WI38 (cell line): ENCODE measurements around the gene PSMD14.

Experiments used
- H3K4me3 ChIP-seq: 2 replicates; pipeline ENCODE4 v1.5.1; 2011; ENCODE audit warnings: low read depth, mild to moderate bottlenecking, control low read depth, low read length
- CTCF ChIP-seq: IDR thresholded peaks from 2 replicates; pipeline ENCODE4 v1.5.1; 2012; ENCODE audit warnings: low read depth, mild to moderate bottlenecking, control low read depth, low read length

The PSMD14 gene

GRCh38 chr2:161445097-161445496 lies 136.9 kb downstream of the PSMD14 start:
- no peak overlapping the region for H3K4me3 ChIP-seq
- TF ChIP-seq CTCF = no peak

GRCh38 chr2:161448431-161448830 lies 140.2 kb downstream of the PSMD14 start:
- no peak overlapping the region for H3K4me3 ChIP-seq
- TF ChIP-seq CTCF = no peak
